Kidney (tissue), 14 donors: Measurements from ENCODE around the gene POLE3. TPM values are rescaled to one million over a fixed set of nuclear protein-coding genes. Genes with fewer than 3 reads are reported as not detected.

ENCODE experiments used
- DNase-seq, 5 donors: peaks; one replicate each; pipeline ENCODE4 v3.0.0-alpha.2; 2013 to 2020
- FAIRE-seq: peaks from 2 replicates; lab custom pipeline; 2012; peaks lifted over from hg19 to GRCh38; lab: Jason Lieb, UNC
- H3K27ac ChIP-seq, 2 donors: one replicate each; pipeline ENCODE4 v1.7.0; 2013; ENCODE audit warnings: low read depth in 2 of 2, low read length in 2 of 2, inconsistent platforms in 1 of 2
- H3K27me3 ChIP-seq: one replicate; pipeline ENCODE4 v1.7.1; 2013; ENCODE audit warnings: low read length, inconsistent platforms; ENCODE audit not compliant: control insufficient read depth, insufficient read depth
- H3K36me3 ChIP-seq, 3 donors: one replicate each; pipeline versions ENCODE4 v1.7.0 to v1.7.1; 2013; ENCODE audit warnings: low read length in 3 of 3, control low read depth in 1 of 3, inconsistent platforms in 1 of 3; ENCODE audit not compliant: insufficient read depth in 3 of 3, control insufficient read depth in 2 of 3
- H3K4me1 ChIP-seq, 3 donors: one replicate each; pipeline versions ENCODE4 v1.7.0 to v1.7.1; 2013; ENCODE audit warnings: low read length in 3 of 3, inconsistent platforms in 1 of 3, low read depth in 1 of 3; ENCODE audit not compliant: control insufficient read depth in 2 of 3, insufficient read depth in 2 of 3
- H3K4me3 ChIP-seq, 3 donors: one replicate each; pipeline versions ENCODE4 v1.7.0 to v1.8.1; 2013; ENCODE audit warnings: low read length in 3 of 3, control low read depth in 1 of 3, inconsistent platforms in 1 of 3
- H3K9ac ChIP-seq, 3 donors: one replicate each; pipeline versions ENCODE4 v1.7.0 to v1.7.1; 2013; ENCODE audit warnings: low read length in 3 of 3, control low read depth in 1 of 3, inconsistent platforms in 1 of 3
- H3K9me3 ChIP-seq, 3 donors: one replicate each; pipeline versions ENCODE4 v1.7.0 to v1.7.1; 2013; ENCODE audit warnings: low read length in 3 of 3, control low read depth in 1 of 3, inconsistent platforms in 1 of 3; ENCODE audit not compliant: control insufficient read depth in 2 of 3, insufficient read depth in 1 of 3
- intact Hi-C: fragments of 100-400 bp; cut with DNase I; formaldehyde crosslinking; loops from one replicate; pipeline ENCODE4 v1.11.1; 2022
- polyA plus RNA-seq: library from polyadenylated mRNA; stranded (reverse); fragments of 350-450 nt; fragmentation: Illumina TruSeq; extraction: RNeasy Lipid Tissue Mini Kit (QIAGEN cat#74804); gene quantifications from one replicate; pipeline ENCODE4 v1.2.3, GENCODE V29; 2014; ENCODE audit warnings: low read depth, low replicate concordance; ENCODE audit not compliant: insufficient read depth
- total RNA-seq: library from RNA; stranded (reverse); fragmentation: NEBNext Ultra II Directional; extraction: Animal tissue kit (Norgen Biotek cat#: 25700); gene quantifications from one replicate; pipeline ENCODE4 v1.2.1, GENCODE V29; 2021
- TF ChIP-seq, protein P1 (sequence below): IDR thresholded peaks from 3 replicates; pipeline ENCODE4 v1.5.1; 2012; ENCODE audit warnings: mild to moderate bottlenecking, moderate library complexity, borderline replicate concordance; ENCODE audit not compliant: insufficient read depth; ENCODE audit errors: extremely low read depth
- donor health status: control.
- donor health status: control.
- donor health status: control.
- donor health status: control.
- donor health status: control.
- donor health status: DM: yes; HTN: yes; CAD: no.
- donor health status: Normal renal cell carcinoma (clear cell type).

The POLE3 gene
- total and polyA plus RNA-seq, 2 donors from 2014 or later: 26.1 to 27.1 TPM

DNA sequence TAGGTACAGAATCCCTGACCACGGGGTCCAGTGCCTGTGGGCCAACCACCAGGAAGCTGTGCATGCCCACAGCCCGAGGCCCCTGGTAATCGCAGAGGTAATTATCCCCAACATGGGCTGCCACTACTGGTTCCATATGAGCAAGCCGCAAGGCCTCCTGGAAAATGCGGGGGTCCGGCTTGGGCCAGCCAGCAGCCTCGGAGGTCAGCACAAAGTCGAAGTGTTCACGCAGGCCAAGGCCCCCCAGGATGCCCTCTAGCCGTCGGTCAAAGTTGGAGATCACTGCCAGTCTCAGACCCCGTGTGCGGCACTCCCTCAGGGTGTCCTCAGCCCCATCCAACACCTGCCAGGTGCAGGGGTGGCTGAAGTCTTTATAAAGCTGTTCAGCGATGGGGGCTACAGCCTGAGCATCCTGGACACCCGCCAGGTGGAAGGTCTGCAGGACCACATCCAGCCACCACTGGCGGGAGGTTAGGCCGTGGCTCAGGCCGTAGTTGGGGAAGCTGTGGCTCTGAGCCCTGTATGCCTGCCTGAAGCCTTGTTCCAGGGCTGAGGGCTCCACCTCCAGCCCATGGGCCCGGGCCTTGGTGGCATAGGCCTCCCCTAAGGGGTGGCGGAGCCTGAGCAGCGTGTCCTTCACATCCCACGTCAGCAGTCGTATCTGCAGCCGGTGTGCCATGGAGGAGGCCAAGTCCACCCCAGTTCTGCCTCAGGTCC lies 36.6 kb downstream of the POLE3 start:
- Histone ChIP-seq H3K27me3 (no peaks in the 10 kb centered on the region), H3K9ac (no peak overlapping the region), H3K36me3 (peaks cover 0 to 10% (median 0%) of the 10 kb centered on the region in 3 donors), H3K27ac (no peak overlapping the region), H3K4me1 (peaks cover 0 to 14% (median 0%) of the 10 kb centered on the region in 3 donors), H3K4me3 (peak overlapping the region in 1 of 3 donors; percentile 8), H3K9me3 (no peaks in the 10 kb centered on the region)
- TF ChIP-seq, protein P1, sequence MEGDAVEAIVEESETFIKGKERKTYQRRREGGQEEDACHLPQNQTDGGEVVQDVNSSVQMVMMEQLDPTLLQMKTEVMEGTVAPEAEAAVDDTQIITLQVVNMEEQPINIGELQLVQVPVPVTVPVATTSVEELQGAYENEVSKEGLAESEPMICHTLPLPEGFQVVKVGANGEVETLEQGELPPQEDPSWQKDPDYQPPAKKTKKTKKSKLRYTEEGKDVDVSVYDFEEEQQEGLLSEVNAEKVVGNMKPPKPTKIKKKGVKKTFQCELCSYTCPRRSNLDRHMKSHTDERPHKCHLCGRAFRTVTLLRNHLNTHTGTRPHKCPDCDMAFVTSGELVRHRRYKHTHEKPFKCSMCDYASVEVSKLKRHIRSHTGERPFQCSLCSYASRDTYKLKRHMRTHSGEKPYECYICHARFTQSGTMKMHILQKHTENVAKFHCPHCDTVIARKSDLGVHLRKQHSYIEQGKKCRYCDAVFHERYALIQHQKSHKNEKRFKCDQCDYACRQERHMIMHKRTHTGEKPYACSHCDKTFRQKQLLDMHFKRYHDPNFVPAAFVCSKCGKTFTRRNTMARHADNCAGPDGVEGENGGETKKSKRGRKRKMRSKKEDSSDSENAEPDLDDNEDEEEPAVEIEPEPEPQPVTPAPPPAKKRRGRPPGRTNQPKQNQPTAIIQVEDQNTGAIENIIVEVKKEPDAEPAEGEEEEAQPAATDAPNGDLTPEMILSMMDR: no peak
- DNase-seq (no peak), FAIRE-seq (no peak)
- intact Hi-C loops: no loop called here

DNA sequence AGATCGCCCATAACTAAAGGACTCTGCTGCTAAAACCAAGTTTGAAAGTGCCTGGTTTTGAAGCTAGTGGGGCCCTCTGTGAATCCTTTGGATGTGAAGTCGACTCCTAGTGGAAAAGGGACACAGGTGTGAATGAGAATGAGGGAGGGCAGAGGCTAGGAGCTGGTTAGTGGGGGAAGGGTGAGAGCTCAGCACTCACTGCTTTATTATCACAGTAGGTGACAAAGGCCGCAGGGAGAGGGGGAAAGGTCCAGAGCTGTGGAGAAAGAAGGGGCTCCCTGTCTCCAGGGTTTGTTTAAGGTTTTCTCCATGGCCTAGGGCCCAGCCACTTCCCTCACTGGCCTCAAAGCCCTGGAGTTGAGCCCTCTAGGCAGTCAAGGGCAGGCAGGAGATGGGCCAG lies 37.2 kb downstream of the POLE3 start:
- H3K9me3 ChIP-seq: no peaks in the 10 kb centered on the region
- DNase-seq (no peak), FAIRE-seq (no peak)
- intact Hi-C loops: no loop called here
- H3K27me3 ChIP-seq: no peaks in the 10 kb centered on the region
- H3K9ac ChIP-seq: no peak overlapping the region
- H3K27ac ChIP-seq: no peak overlapping the region
- peaks cover 0 to 10% (median 0%) of the 10 kb centered on the region in 3 donors for H3K36me3 ChIP-seq
- H3K4me1 ChIP-seq: peaks cover 0 to 14% (median 0%) of the 10 kb centered on the region in 3 donors
- no peak overlapping the region for H3K4me3 ChIP-seq
- TF ChIP-seq, protein P1: no peak

GRCh38 chr9:113372059-113372458 lies 38.4 kb downstream of the POLE3 start:
- peaks cover 0 to 14% (median 0%) of the 10 kb centered on the region in 3 donors for H3K4me1 ChIP-seq
- intact Hi-C loops: no loop called here
- no peak overlapping the region for H3K4me3 ChIP-seq
- FAIRE-seq: no peak
- TF ChIP-seq, protein P1: no peak
- H3K27ac ChIP-seq: no peak overlapping the region
- H3K9me3 ChIP-seq: no peaks in the 10 kb centered on the region
- peaks cover 0 to 10% (median 0%) of the 10 kb centered on the region in 3 donors for H3K36me3 ChIP-seq
- H3K9ac ChIP-seq: no peak overlapping the region
- no peak for DNase-seq
- H3K27me3 ChIP-seq: no peaks in the 10 kb centered on the region
